ENCODE results near the gene XPC. TPM values are rescaled to one million over a fixed set of nuclear protein-coding genes. Genes with fewer than 3 reads are reported as not detected.

Gene XPC
- total RNA-seq, 1 donor = 52.1 TPM

GRCh38 chr3:14152233-14152962 lies 26.0 kb downstream of the XPC start:
- Histone ChIP-seq H3K36me3 (ENCODE audit: insufficient read depth, low read length) (peaks cover 54% of the 10 kb centered on the region), H3K79me2 (ENCODE audit: insufficient read depth, low read length) (no peaks in the 10 kb centered on the region), H3K9me3 (ENCODE audit: low read depth, low read length) (no peaks in the 10 kb centered on the region), H3K4me1 (ENCODE audit: insufficient read depth, low read length) (no peaks in the 10 kb centered on the region), H3K4me3 (ENCODE audit: insufficient read depth, low read length) (no peak overlapping the region), H3K4me2 (ENCODE audit: insufficient read depth, low read length) (no peak overlapping the region), H4K20me1 (ENCODE audit: insufficient read depth, low read length) (no peaks in the 10 kb centered on the region), H3K27ac (ENCODE audit: low read depth, low read length) (no peak overlapping the region), H2AFZ (ENCODE audit: low read length) (no peak overlapping the region), H3K27me3 (ENCODE audit: insufficient read depth, low read length) (no peaks in the 10 kb centered on the region)
- no peak for DNase-seq (ENCODE audit: insufficient read length, low spot score, missing footprints)
- peak; percentile 35 for TF ChIP-seq CTCF (IDR thresholded peaks at IDR 0.05; ENCODE audit: extremely low read depth, low read depth, low read length)

DNA sequence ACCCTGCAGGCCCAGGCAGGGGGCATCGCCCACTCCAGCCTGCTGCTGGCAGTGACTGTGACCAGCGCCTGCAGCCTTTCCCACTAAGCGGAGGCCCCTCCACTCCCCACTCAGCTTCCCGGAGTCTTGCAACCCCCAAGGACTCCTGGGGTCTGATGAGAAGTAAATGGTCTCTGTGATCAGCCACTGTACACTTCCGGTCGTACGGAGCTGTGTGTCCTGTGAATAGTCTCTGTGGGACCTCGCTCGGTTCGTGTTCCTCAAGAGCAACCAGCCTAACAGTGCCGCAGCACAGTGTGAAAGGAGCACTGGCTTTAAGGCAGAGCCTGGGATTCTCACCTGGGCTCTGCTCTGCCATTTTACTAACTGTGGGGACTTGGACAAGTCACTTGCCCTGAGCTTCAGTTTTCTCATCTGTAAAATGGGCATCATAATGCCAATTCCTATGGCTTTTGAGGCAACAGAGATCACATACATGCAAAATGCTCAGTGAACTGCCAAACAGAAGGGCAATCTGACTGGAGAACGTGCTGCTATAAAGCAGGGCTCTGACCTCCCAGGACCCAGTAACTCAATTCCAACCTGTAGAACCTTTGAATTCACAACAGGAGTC lies 26.8 kb downstream of the XPC start:
- peaks cover 54% of the 10 kb centered on the region for H3K36me3 ChIP-seq (ENCODE audit: insufficient read depth, low read length)

GRCh38 chr3:14150491-14151230 lies 27.7 kb downstream of the XPC start:
- Histone ChIP-seq H3K9me3 (ENCODE audit: low read depth, low read length) (no peaks in the 10 kb centered on the region), H3K36me3 (ENCODE audit: insufficient read depth, low read length) (peaks cover 53% of the 10 kb centered on the region), H2AFZ (ENCODE audit: low read length) (no peak overlapping the region), H3K4me1 (ENCODE audit: insufficient read depth, low read length) (peaks cover 3% of the 10 kb centered on the region), H3K4me3 (ENCODE audit: insufficient read depth, low read length) (no peak overlapping the region), H3K4me2 (ENCODE audit: insufficient read depth, low read length) (no peak overlapping the region), H3K27me3 (ENCODE audit: insufficient read depth, low read length) (no peaks in the 10 kb centered on the region), H4K20me1 (ENCODE audit: insufficient read depth, low read length) (no peaks in the 10 kb centered on the region), H3K27ac (ENCODE audit: low read depth, low read length) (no peak overlapping the region), H3K79me2 (ENCODE audit: insufficient read depth, low read length) (no peaks in the 10 kb centered on the region)
- DNase-seq (ENCODE audit: insufficient read length, low spot score, missing footprints) = no peak
- TF ChIP-seq CTCF (IDR thresholded peaks at IDR 0.05; ENCODE audit: extremely low read depth, low read depth, low read length) = no peak

More for the DNA sequence above, 26.8 kb downstream of the XPC start:
- no peaks in the 10 kb centered on the region for H3K4me1 ChIP-seq (ENCODE audit: insufficient read depth, low read length)
- H3K79me2 ChIP-seq (ENCODE audit: insufficient read depth, low read length) = no peaks in the 10 kb centered on the region
- no peaks in the 10 kb centered on the region for H3K27me3 ChIP-seq (ENCODE audit: insufficient read depth, low read length)
- no peaks in the 10 kb centered on the region for H4K20me1 ChIP-seq (ENCODE audit: insufficient read depth, low read length)
- no peak for TF ChIP-seq CTCF (IDR thresholded peaks at IDR 0.05; ENCODE audit: extremely low read depth, low read depth, low read length)
- no peak overlapping the region for H2AFZ ChIP-seq (ENCODE audit: low read length)
- H3K4me3 ChIP-seq (ENCODE audit: insufficient read depth, low read length) = no peak overlapping the region
- no peaks in the 10 kb centered on the region for H3K9me3 ChIP-seq (ENCODE audit: low read depth, low read length)
- DNase-seq (ENCODE audit: insufficient read length, low spot score, missing footprints) = no peak
- H3K27ac ChIP-seq (ENCODE audit: low read depth, low read length) = no peak overlapping the region
- H3K4me2 ChIP-seq (ENCODE audit: insufficient read depth, low read length) = no peak overlapping the region

- Histone ChIP-seq H2AFZ (ENCODE audit: low read length) (no peak overlapping the region), H3K27me3 (ENCODE audit: insufficient read depth, low read length) (no peaks in the 10 kb centered on the region), H3K4me3 (ENCODE audit: insufficient read depth, low read length) (no peak overlapping the region), H3K79me2 (ENCODE audit: insufficient read depth, low read length) (no peaks in the 10 kb centered on the region), H3K4me1 (ENCODE audit: insufficient read depth, low read length) (peaks cover 9% of the 10 kb centered on the region), H3K9me3 (ENCODE audit: low read depth, low read length) (no peaks in the 10 kb centered on the region), H3K27ac (ENCODE audit: low read depth, low read length) (no peak overlapping the region), H4K20me1 (ENCODE audit: insufficient read depth, low read length) (no peaks in the 10 kb centered on the region), H3K36me3 (ENCODE audit: insufficient read depth, low read length) (peaks cover 57% of the 10 kb centered on the region), H3K4me2 (ENCODE audit: insufficient read depth, low read length) (no peak overlapping the region)
- DNase-seq (ENCODE audit: insufficient read length, low spot score, missing footprints) = no peak
- TF ChIP-seq CTCF (IDR thresholded peaks at IDR 0.05; ENCODE audit: extremely low read depth, low read depth, low read length) = no peak
Observed at GRCh38 chr3:14150078-14150477, 28.3 kb downstream of the XPC start.

All from osteoblast (primary cell).